T-helper 1 cell treated with Interleukin-12 subunit alpha and Interleukin-12 subunit beta and Interleukin-4 antibody, amounts not matched to agents 30 ng/mL and 1 ng/mL, for 36 hours (primary cell): Measurements from ENCODE around the gene EXOC3. TPM values are rescaled to one million over a fixed set of nuclear protein-coding genes. Genes with fewer than 3 reads are reported as not detected.
"Not testable (repeated sequence)": the region's sequence is repeated elsewhere in the genome, so short reads cannot be mapped to it uniquely, and the experiment has no call there.

Source experiments
- intact Hi-C: fragments of 100-400 bp; cut with micrococcal nuclease; formaldehyde crosslinking; loops from one replicate; pipeline ENCODE4 v1.15.1; 2024
- total RNA-seq: library from RNA; stranded (reverse); gene quantifications from 2 replicates; pipeline ENCODE4 v1.2.3, GENCODE V29; 2022

Gene EXOC3
- total RNA-seq, 1 donor from 2014 or later: 89.9 TPM

DNA sequence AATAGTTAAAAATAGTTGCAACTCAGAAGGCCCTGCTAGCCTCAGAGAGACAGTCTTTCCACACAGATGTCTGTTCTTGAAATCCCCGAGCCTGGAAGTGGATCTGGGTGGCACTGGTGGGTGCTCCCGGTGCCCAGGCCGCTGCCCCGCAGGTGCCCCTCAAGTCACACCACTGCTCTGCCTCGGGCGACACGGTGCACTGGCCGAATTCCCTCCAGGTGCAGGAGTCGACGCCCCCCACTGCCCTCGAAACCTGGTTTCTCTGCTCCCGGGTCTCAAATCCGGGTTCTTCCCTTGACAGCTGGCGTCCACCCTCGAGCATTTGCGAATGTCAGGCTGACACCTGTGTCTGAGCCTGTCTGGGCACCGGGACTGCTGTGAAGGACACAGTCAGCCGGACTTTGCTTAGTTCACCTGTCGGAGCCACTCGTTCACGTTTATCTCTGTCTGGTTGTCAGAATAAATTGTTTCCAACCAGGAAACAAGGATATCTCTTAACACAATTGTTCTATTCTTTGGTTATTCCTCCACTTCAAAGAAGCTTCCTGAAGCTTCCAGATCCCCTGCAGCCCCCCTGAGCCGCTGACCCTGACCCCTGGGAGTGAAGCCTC lies 54.2 kb downstream of the EXOC3 start:
- intact Hi-C loops: no loop called here

DNA sequence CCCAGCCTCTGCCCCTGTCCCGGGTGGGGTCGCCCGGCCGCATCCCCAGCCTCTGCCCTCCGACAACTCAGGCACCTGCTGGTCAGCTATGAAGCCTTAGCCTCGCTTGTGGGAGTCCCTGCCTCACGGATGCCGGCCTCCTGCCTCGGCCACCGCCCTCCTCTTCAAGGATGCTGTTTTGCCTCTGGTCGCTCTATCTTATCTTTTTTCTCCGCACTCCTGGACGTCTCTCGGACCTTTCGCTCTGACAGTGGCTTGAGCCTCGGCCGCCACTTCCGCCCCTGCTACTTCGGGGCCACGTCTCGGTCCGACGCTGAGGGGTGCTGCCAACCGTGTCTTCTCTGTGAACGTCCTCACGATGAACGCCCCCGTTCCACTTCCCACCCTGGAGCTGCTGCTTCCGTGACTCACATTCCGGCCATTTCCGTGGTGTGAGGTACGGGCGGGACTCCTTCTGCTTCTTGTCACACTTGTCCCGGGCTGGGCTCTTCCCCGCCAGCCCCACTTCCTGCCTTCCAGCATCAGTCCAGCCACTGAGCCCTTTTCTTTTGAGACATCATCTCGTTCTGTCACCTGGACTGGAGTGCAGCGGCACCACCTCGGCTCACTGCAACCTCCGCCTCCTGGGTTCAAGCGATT lies 55.0 kb downstream of the EXOC3 start:
- intact Hi-C loops: no loop called here

DNA sequence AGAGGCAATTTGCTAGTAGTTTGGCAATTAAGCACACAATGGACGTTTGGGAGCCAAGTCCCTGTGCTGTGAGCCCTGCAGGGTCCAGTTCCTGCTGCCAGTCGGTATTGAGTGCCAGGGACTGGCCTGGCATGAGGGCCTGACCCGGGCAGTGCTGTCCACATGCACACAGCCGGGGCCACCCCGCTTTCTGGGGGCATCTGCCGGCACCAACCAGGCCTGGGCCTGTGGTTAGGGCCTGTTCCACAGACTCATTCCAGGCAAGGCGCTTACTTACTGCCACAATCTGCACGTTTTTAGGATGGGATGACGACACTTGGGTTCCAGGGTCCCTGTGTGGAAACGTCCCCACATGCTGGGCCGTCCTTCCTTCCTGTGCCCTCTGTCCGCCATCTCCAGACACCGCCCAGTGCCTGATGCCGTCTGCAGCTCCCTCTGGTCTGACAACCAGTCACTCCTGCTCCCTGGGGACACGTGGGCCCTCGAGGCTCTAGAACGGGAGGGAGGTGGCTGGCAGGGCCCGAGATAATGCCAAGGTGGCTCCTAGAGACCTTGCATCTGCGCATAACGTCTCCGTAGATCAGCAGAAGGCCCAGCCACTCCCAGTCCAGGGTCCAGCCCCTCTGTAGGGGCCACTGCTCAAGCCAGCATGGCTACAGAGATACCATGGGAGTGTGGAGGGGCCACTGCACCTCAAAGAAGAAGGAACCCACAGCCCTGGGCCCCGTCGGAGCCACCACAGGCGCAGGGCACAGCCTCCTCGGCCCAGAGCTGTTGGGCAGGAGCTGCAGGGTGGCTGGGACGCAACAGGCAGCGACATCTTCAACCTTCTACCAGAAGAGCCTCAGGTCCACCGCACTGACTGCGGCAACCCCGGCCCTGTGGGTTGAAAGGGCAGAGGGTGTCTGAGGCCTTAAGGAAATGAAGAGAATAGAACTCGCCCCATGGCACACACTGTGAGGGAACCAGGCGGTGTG lies 56.5 kb downstream of the EXOC3 start:
- intact Hi-C loops: no loop called here

DNA sequence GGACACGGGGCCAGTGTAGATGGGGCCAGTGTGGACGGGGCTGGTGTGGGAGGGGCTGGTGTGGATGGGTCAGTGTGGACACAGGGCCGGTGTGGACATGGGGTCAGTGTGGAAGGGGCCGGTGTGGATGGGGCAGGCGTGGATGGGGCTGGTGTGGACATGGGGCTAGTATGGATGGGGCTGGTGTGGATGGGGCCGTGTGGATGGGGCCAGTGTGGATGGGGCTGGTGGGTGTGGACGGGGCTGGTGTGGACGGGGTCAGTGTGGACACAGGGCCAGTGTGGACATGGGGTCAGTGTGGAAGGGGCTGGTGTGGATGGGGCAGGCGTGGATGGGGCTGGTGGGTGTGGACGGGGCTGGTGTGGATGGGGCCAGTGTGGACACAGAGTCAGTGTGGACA lies 57.5 kb downstream of the EXOC3 start:
- intact Hi-C loops: no loop called here

DNA sequence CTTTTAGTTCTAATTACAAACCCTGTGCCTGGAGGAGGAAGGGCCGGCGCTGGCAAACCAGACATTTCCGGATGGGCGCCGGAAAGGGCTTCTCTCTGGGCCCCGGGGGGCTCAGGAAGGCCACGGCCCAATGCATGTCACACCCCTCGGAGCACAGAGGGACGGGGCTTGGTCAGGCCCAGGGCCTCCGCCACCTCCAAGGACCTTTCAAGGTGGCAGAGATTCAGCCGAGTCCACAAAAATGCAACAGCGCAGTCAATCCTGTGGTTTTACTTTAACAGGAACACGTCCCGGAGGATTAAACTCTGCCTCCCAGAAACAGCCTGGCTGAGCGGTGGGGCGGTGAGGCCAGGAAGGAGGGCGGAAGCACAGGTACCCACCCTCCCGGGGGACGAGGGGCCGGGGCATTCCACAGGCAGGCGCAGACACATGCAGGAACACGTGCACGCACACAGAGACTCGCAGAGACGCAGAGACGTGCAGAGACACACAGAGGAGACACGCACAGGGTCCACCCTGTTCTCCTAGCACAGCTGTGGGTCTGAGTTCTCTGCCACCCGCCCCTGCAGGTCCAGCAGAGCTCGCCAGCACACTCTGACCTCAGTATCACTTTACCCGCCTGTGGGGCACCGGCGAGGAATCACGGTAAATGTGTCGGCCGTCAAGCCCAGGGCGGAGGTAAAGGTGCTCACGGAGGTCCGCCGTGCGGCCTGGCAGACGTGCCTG lies 58.3 kb downstream of the EXOC3 start:
- intact Hi-C loops: no loop called here

DNA sequence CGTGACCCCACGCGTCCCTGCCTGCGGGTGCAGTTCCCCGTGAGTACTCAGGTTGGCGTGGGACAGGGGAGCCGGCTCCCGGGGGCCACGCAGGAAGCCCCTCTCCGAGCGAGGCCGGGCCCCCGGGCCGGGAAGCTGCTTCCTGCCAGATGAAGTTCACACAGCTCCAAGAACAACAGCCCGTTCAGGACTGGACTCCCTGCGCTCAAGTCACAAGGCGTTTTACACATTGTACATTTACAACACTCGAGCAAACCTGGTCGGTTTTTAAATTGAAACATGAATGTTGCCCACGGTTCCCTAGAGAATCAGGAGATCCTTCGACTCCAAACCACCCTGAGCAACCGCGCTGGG lies 58.8 kb downstream of the EXOC3 start:
- intact Hi-C loops: no loop called here

DNA sequence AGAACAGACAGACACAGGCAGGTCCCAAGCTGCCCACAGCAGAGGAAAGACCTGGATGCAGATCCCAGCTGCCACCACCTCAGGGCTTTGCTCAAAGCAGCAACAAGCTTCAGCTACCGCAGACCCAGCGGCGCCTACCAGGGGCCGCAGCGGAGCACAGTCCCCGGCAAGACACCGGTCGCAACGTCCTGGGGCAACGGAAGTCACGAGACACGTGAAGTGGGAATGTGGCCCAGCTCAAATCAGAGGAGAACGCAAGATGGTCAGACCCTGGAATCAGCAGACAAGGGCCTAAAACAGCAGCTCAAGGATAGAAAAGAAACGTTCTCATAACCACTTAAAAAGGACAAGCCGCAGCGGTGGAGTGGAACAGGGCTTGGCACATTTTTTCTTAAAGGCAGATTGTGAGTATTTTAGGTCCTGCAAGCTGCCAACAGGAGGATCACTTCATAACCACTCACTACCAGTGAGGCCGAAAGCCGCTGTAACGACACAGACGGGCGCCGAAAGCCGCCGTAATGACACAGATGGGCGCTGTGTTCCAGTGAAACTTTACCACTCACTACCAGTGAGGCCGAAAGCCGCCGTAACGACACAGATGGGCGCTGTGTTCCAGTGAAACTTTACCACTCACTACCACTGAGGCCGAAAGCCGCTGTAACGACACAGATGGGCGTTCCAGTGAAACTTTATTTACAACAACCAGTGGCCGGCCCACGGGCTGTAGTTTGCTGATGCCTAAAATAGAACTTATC lies 59.5 kb downstream of the EXOC3 start:
- intact Hi-C loops: no loop called here

DNA sequence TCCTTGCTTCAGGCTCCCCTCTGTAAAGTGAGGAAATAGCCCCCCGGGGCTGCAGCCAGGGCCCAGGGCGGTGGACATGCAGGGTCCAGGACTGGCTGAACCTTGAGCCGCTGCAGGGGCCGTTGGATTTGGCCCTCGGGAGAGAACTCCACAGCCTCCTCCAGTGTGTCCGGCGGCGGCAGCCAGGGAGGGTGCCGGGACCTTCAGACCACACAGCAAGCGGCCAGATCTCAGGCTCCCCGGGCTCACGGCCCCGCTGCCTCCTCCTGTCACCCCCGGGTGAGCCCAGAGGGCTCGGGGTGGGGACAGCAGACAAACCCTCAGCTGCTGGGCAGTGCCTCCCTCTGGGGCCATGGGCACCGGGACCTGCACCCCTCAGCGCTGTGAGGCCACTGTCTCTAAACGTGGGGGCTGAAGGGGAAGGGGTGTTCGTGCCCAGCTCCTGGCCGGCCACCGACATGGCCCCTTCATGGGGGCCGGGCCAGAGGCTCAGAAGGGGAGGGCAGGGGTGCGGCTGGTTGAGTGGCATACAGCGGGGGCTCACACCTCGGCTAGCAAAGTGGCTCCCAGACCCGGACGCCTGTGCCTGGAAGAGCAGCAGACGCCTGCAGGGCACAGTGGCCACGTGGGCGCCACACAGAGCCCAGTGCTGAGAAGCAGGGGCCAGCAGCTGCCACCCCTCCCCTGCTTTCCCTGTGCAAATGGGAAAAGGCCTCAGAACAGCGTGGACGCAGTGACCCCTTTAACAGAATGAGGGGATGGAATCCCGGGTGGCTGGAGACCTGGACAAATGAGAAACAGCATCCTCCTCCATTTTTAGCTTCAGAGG lies 61.6 kb downstream of the EXOC3 start:
- intact Hi-C loops: no loop called here

DNA sequence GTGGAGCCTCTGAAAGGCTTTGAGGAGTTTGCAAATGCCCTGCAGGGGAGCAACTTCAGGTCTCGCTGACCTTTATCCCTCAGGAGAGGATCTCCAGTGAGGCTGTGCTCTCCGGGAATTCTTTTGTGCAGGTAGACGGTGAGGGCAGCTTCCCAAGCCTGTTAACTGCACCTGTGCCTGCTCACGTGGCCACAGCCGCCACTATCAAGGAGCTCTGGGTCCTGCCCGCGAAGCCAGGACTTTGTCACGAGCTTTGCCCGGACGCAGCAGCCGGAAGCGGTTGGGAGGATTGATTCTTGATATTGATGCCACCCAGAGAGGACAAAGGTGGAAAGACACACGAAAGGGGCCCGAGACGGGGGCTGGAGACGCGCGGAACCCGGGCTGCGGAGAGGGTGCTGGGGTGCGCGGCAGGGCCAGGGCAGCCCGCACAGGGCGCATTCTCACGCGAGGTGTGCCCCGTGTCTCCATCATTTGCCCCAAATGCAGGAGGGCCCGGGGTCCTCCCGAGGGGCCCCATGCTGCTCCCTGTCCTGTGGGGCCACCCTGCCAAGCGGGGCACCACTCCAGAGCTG lies 63.1 kb downstream of the EXOC3 start:
- intact Hi-C loops: no loop called here

DNA sequence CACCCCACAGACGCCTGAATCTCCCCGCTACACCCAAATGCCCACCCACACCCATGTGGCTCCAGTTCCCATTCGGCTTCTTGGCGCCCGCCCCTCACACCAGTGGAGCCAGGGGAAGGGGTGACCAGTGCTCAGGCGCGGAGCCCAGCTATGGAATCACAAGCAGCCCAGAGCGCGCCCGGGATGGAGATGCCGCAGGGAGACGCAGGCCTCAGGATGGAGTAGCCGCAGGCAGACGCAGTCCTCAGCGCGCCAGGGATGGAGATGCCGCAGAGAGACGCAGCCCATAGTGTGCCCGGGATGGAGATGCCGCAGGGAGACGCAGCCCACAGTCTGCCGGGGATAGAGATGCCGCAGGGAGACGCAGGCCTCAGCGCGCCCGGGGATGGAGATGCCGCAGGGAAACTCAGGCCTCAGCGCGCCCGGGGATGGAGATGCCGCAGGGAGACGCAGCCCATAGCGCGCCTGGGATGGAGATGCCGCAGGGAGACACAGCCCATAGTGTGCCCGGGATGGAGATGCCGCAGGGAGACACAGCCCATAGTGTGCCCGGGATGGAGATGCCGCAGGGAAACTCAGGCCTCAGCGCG lies 65.1 kb downstream of the EXOC3 start:
- intact Hi-C loops: not testable (repeated sequence)

DNA sequence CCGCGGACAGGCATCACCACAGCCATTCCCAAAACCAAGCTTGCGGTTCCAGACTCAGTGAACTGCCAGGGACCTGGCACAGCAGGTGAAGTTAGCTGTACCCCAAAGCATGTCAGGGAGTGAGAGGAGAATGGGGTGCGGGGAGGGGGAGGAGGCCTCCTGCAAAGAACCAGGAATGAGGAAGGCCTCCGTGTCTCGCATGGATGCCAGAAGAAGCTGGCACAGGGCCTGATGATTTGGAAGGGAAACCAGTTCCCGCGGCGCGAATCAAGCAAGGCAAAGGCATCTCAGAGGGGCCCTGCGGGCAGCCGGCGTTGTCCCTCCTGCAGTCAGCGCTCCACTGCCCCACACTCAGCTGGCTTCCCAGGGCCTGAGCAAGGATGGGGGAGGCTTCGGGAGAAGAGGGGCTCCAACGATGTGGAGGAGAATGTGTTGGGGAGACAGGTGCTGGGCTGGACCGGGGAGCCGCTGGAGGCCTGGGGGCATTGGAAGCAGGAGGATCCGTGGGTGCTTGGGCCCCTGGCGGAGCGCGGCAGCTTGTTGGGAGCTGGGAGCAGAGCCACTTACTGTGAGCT lies 66.7 kb downstream of the EXOC3 start:
- intact Hi-C loops: no loop called here

DNA sequence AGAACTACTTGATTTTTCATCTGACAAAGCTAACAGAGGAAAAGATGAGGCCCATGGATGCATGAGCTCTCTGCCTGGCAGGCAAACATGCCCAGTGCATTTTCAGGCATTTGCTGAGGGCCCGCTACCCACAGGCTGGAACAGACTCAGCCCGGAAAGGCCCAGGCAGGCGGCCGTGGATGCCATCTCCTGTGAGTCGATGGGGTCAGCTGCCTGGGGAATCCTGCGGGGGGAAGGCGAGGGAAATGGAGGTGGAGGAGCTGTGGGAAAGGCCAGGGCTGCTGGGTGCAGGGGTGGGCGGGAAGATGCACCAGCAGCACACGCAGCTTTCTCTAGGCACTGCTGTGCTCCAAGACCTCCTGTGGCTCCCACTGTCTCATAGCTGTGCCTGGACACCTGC lies 67.5 kb downstream of the EXOC3 start:
- intact Hi-C loops: no loop called here

DNA sequence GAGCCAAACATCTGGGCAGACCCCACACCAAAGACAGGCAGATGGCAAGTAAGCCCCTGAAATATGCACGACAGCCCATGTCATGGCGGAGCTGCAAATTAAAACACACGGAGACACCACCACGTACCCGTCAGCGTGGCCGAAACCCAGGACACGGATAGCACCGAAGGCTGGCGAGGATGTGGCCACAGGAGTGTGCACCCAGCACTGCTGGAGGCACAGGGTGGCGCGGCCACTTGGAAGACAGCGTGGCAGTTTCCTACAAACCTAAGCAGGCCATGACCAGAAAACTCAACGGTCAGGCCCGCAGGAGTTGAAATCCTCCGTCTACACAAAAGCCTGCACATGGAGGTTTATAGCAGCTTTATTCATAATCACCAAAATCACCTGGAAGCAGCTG lies 68.5 kb downstream of the EXOC3 start:
- intact Hi-C loops: no loop called here

DNA sequence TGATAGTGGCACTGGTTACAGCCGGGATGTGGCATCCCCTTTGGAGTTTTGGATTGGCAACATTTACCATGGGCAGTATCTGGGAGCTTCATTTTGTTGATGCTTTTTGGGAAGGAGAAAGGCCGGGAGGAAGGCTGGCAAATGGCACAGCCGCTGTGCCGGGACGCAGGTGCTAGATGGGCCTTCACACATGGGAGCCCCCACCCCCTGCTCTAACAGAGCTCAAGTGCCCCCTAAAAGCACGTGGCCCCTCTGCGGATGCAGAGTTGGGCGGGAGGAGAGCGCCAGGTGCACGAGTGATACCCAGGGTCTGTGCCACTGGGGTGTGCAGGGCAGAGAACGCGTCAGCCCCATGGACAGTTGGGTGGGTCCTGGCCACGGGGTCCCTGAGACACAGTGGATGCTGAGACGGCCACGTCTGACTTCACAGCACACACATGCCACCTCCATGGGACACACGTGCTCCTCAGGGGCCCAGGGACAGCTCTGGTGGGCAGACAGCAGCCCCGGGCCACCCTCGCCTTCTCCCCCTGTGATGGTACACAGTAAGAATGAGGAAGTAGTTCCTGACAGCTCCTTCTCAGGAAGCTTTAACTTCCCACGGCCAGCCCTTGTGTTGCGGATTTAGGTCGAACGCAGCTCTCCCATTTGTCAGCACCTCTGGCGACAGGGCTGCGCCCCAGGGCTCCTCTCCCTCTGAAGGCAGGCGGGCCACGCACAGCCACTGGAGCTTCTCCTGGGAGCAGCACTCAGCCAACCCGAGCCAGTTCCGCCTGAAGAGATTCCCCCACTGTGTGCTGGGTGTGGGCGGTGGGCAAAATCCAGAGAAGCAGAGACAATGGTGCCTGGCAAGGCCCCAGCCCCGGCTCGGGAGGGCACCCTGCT lies 70.5 kb downstream of the EXOC3 start:
- intact Hi-C loops: no loop called here

DNA sequence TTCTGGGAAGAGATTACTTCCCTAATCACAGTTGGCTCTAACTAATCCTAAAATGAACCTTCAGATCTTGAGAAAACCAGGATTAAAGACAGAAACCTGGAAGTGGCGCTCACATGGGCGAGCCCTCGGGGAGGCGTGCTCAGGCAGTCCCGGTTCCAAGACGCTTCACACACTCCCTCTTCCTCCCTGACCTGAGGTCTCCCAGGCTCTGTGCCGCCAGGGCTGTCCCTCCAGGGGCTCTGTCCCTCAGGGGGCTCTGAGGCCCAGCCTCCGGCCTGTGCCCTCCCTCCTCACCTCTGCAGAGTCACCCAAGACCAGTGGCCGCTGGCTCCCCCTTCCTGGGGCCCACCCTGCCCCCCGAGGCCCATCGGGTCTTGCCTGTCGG lies 71.1 kb downstream of the EXOC3 start:
- intact Hi-C loops: no loop called here

DNA sequence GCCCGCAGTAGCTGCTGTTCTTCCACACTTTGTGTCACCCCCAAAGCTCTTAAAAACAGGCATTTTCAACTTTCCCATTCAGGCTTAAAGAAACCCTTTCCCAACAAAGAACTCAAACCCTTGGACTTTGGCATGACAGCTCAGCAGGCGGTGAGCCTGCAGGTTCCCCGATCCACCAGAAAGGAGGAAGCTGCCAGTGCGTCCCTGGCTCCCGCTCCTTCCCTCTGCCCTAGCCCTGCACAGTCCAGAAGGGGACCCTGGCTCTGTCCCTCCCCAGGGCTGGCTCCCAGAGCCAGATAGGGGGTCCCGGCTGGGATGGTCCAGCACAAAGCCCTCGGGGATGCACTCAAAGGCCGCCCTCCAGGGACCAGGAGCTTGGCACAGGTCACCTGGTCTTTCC lies 71.7 kb downstream of the EXOC3 start:
- intact Hi-C loops: no loop called here

DNA sequence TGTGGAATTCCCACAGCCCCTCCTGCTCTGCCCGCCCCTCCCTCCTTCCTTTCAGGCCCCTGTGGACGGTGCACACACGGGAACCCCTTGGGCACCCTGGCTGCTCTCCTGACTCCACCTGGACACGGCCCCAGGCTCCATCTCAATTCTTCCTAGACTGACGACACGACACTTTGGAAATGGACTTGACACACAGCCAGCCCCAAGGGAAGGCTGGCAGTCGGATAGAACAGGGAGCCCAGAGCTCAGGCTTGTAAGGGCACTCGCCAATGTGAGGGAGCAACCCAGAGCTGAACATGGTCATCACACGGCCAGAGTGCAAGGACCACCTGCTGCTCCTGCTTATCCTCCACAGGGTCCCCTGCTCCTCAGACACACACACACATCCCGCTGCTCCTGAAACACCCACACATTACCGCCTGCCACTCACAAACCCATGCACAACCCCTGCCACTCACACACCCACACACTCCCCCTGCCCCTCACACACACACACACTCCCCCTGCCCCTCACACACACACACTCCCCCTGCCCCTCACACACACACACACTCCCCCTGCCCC lies 72.4 kb downstream of the EXOC3 start:
- intact Hi-C loops: no loop called here
